Adrenal gland (tissue), 5 donors: Measurements from ENCODE around the gene SCYGR1.

Experiments
- CTCF ChIP-seq, 6 experiments: fragments of 450-650 bp in 4 of 6; fragments of 200-600 bp in 2 of 6; sonication (generic) in 1 of 6; IDR thresholded peaks; 1 replicate in 5 of 6; 2 replicates in 1 of 6; pipeline versions ENCODE4 v1.5.1 to v1.8.0; 2016 to 2021; ENCODE audit warnings: antibody characterized with exemption in 6 of 6, mild to moderate bottlenecking in 2 of 6, moderate library complexity in 1 of 6
- POLR2A ChIP-seq, 2 donors: fragments of 450-650 bp; IDR thresholded peaks; one replicate each; pipeline ENCODE4 v1.6.1; 2017; ENCODE audit warnings: antibody characterized with exemption in 2 of 2, mild to moderate bottlenecking in 2 of 2, moderate library complexity in 1 of 2
- donor health status: DM: no; HTN: no; CAD: no.

GRCh38 chr2:227395556-227395955, 7.8 kb upstream of the SCYGR1 start:
- TF ChIP-seq POLR2A (IDR thresholded peaks at IDR 0.05) (no peak), CTCF (IDR thresholded peaks at IDR 0.05) (no peak)
